GM12891 (cell line): ENCODE measurements around the gene MCM9.

Experiments
- POLR2A ChIP-seq: IDR thresholded peaks from 2 replicates; pipeline ENCODE4 v1.6.1; 2011; ENCODE audit warnings: low read depth, low read length, control low read depth
- POLR2AphosphoS5 ChIP-seq: IDR thresholded peaks from 2 replicates; pipeline ENCODE4 v1.6.1; 2011; ENCODE audit warnings: low read depth, low read length, control low read depth

- TF ChIP-seq POLR2AphosphoS5 = no peak
- TF ChIP-seq POLR2A = no peak
These were observed 28.0 kb upstream of the MCM9 start for GRCh38 chr6:118963003-118963402.
